ENCODE data around the gene CCR3. TPM values are rescaled to one million over a fixed set of nuclear protein-coding genes. Genes with fewer than 3 reads are reported as not detected.

Gene CCR3
- total RNA-seq, 4 donors from 2014 or later, result not detected

- no peaks in the 10 kb centered on the region for H3K36me3 ChIP-seq
- DNase-seq, result no peak
- H3K4me3 ChIP-seq, result no peak overlapping the region
- intact Hi-C loops (cut with DNase I), result no loop called here
- H3K27me3 ChIP-seq, result no peaks in the 10 kb centered on the region
- no peak overlapping the region for H3K27ac ChIP-seq
- WGBS, 2 donors, result 36 to 45% methylated on average over 4 of the region's 4 CpGs
- peaks cover 0 to 14% (median 0%) of the 10 kb centered on the region in 3 donors for H3K4me1 ChIP-seq
- H3K9me3 ChIP-seq, result peaks cover 0 to 5% (median 0%) of the 10 kb centered on the region in 3 donors
- TF ChIP-seq, protein P1, sequence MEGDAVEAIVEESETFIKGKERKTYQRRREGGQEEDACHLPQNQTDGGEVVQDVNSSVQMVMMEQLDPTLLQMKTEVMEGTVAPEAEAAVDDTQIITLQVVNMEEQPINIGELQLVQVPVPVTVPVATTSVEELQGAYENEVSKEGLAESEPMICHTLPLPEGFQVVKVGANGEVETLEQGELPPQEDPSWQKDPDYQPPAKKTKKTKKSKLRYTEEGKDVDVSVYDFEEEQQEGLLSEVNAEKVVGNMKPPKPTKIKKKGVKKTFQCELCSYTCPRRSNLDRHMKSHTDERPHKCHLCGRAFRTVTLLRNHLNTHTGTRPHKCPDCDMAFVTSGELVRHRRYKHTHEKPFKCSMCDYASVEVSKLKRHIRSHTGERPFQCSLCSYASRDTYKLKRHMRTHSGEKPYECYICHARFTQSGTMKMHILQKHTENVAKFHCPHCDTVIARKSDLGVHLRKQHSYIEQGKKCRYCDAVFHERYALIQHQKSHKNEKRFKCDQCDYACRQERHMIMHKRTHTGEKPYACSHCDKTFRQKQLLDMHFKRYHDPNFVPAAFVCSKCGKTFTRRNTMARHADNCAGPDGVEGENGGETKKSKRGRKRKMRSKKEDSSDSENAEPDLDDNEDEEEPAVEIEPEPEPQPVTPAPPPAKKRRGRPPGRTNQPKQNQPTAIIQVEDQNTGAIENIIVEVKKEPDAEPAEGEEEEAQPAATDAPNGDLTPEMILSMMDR (IDR thresholded peaks at IDR 0.05), result no peak
- TF ChIP-seq POLR2A (IDR thresholded peaks at IDR 0.05), result no peak
These were observed 20.9 kb upstream of the CCR3 start for GRCh38 chr3:46221391-46221790.

GRCh38 chr3:46221938-46222337 is 20.3 kb upstream of the CCR3 start:
- no peak overlapping the region for H3K4me3 ChIP-seq
- H3K27ac ChIP-seq, result peak overlapping the region in 2 of 4 donors; percentile 10 to 21
- TF ChIP-seq, protein P1 (IDR thresholded peaks at IDR 0.05), result no peak
- TF ChIP-seq POLR2A (IDR thresholded peaks at IDR 0.05), result no peak
- DNase-seq, result no peak
- intact Hi-C loops (cut with DNase I), result no loop called here
- H3K4me1 ChIP-seq, result peaks cover 0 to 14% (median 0%) of the 10 kb centered on the region in 3 donors
- no peaks in the 10 kb centered on the region for H3K36me3 ChIP-seq
- WGBS, 2 donors, result 40% methylated on average over 1 of the region's 1 CpG; no CpG with 5 or more reads in 1 of the 2 donors
- H3K9me3 ChIP-seq, result peaks cover 0 to 5% (median 0%) of the 10 kb centered on the region in 3 donors
- no peaks in the 10 kb centered on the region for H3K27me3 ChIP-seq

DNA sequence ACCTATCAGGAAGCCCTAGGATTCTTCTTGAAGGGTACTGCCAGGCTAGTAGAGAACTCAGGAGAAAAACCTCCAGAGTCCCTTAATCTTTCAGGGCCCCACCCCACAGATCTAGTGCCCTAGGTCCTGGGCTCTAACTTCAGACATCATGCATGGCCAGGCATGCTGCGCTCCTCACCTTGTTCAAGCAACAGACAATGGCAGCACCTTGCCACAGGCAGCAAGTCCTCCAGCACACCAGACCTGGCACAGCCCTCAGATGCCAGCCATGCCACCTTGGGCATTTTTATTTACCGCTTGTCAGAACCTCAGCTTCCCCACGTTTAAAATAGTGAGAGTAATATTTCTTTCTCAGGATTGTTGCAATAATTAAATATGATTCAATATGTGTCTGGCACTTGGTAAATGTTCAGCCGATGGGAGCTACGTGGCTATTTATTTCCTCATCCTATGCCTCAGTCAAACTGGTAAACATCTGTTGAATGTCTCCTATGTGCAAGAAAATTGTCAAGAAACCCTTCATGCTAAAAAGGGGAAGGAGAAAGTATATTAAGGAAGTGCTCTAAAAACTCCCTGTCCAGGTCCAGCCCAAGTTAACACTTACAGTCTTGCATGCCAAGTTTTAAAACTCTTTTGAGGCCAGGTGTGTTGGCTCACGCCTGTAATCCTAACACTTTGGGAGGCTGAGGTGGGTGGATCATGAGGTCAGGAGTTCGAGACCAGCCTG is 19.7 kb upstream of the CCR3 start:
- intact Hi-C loops (cut with DNase I), result no loop called here
- TF ChIP-seq, protein P1 (IDR thresholded peaks at IDR 0.05), result no peak
- TF ChIP-seq POLR2A (IDR thresholded peaks at IDR 0.05), result no peak
- Histone ChIP-seq H3K9me3 (peaks cover 0 to 5% (median 0%) of the 10 kb centered on the region in 3 donors), H3K4me3 (no peak overlapping the region), H3K27me3 (no peaks in the 10 kb centered on the region), H3K27ac (peak overlapping the region in 1 of 4 donors; percentile 10), H3K4me1 (peaks cover 0 to 14% (median 0%) of the 10 kb centered on the region in 3 donors), H3K36me3 (no peaks in the 10 kb centered on the region)
- no peak for DNase-seq
- WGBS, 2 donors, result 23 to 39% methylated on average over 6 to 7 of the region's 7 CpGs

DNA sequence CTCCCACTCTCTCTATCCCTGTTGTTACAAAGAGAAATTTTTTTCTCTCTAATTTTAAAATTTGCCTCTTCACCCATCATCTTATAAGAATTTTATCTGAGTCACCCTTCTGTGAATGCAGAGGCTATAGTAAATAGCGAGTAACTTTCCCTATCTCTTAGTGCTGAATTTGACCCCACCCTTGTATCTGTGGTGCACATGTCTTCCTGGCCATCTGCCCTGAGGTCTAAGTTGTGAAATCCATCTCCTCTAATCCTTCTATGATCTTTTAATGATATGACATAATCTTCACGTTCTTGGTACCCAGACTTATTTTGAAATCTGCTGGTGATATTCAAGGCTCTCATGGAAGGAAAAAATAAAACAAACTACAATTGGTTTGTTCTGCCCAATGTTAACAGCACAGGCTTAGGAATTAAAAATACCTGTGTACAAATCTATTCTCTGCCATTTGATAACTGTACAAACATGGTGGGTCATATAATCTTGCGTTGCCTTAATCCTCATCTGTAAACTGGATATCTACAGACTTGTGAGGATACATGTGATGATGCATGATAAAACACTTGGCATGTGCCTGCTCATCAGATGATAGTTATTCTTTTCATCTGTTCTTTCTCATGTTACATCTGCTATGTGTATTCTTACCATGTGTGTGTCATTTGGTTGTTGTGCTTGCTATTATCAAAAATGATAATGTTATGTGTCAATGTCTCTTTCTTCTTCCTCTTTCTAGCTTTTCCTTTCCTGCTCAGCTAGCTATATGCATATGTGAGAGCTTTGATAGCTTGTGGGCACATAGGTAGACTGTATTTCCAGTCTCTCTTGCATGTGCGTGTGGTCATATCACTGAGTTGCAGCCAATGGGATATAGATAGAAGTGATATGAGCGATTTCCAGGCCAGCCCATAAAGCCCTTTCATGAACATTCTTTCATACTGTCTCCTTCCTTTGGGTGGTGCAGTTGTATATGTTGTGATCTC is 13.7 kb upstream of the CCR3 start:
- intact Hi-C loops (cut with DNase I), result no loop called here
- Histone ChIP-seq H3K27me3 (peaks cover 0 to 17% (median 0%) of the 10 kb centered on the region in 4 donors), H3K4me1 (peaks cover 0 to 4% (median 0%) of the 10 kb centered on the region in 3 donors), H3K9me3 (no peaks in the 10 kb centered on the region), H3K4me3 (no peak overlapping the region), H3K36me3 (no peaks in the 10 kb centered on the region), H3K27ac (no peak overlapping the region)
- no peak for DNase-seq
- 55 to 57% methylated on average over 5 of the region's 5 CpGs for WGBS, 2 donors
- TF ChIP-seq, protein P1 (IDR thresholded peaks at IDR 0.05), result no peak
- TF ChIP-seq POLR2A (IDR thresholded peaks at IDR 0.05), result no peak

Data from esophagus squamous epithelium (tissue), 5 donors.